NCI-H187 (cell line): Measurements from ENCODE around the gene MRM2.

Experiments used
- DNase-seq, 2 experiments: peaks; one replicate each; lab custom pipeline; 2025; lab: John Stamatoyannopoulos, UW

Gene MRM2

GRCh38 chr7:2203766-2204300 is 38.2 kb downstream of the MRM2 start:
- DNase-seq = no peak

GRCh38 chr7:2202901-2203765 is 38.9 kb downstream of the MRM2 start:
- DNase-seq = no peak

- DNase-seq = no peak
Observed at GRCh38 chr7:2202361-2202761, 39.6 kb downstream of the MRM2 start.

GRCh38 chr7:2201686-2202360 is 40.2 kb downstream of the MRM2 start:
- DNase-seq = no peak

- no peak for DNase-seq
Observed at GRCh38 chr7:2201128-2201527, 40.9 kb downstream of the MRM2 start.

GRCh38 chr7:2200584-2200980 is 41.4 kb downstream of the MRM2 start:
- DNase-seq = no peak

- DNase-seq = no peak
Observed at GRCh38 chr7:2199956-2200583, 41.9 kb downstream of the MRM2 start.

- no peak for DNase-seq
Observed at GRCh38 chr7:2199528-2199927, 42.5 kb downstream of the MRM2 start.

GRCh38 chr7:2198760-2199159 is 43.2 kb downstream of the MRM2 start:
- DNase-seq = no peak

- DNase-seq = peak; percentile 27 to 83
Observed at GRCh38 chr7:2198206-2198605, 43.8 kb downstream of the MRM2 start.

GRCh38 chr7:2197436-2198155 is 44.4 kb downstream of the MRM2 start:
- DNase-seq = no peak

GRCh38 chr7:2196381-2197378 is 45.3 kb downstream of the MRM2 start:
- peak in 1 of 2 experiments; percentile 32 for DNase-seq

GRCh38 chr7:2195400-2196246 is 46.4 kb downstream of the MRM2 start:
- DNase-seq = no peak

GRCh38 chr7:2193575-2194305 is 48.3 kb downstream of the MRM2 start:
- DNase-seq = no peak

- peak; percentile 59 to 82 for DNase-seq
Observed at GRCh38 chr7:2192831-2193534, 49.0 kb downstream of the MRM2 start.

- DNase-seq = no peak
Observed at GRCh38 chr7:2191016-2191415, 51.0 kb downstream of the MRM2 start.

- DNase-seq = peak; percentile 33 to 59
Observed at GRCh38 chr7:2190531-2190930, 51.5 kb downstream of the MRM2 start.

GRCh38 chr7:2186166-2186565 is 55.8 kb downstream of the MRM2 start:
- DNase-seq = no peak
